Neural progenitor cell (in vitro differentiated cells): Measurements from ENCODE around the gene SEMG2. TPM values are rescaled to one million over a fixed set of nuclear protein-coding genes. Genes with fewer than 3 reads are reported as not detected.

Experiments used
- DNase-seq: peaks from one replicate; pipeline ENCODE4 v3.0.0-alpha.2; 2016; ENCODE audit warnings: low spot score
- H2AFZ ChIP-seq: fragments of 200-600 bp; sonication (generic); replicated peaks from 2 replicates; pipeline ENCODE4 v1.6.1; 2016; ENCODE audit warnings: antibody characterized with exemption
- H3F3A ChIP-seq: fragments of 200-600 bp; sonication (generic); 2 replicates; pipeline ENCODE4 v1.6.1; 2016; ENCODE audit warnings: antibody characterized with exemption, low read depth
- H3K27ac ChIP-seq: fragments of 200-600 bp; sonication (generic); 2 replicates; pipeline ENCODE4 v1.5.1; 2016; ENCODE audit warnings: mild to moderate bottlenecking
- H3K27me3 ChIP-seq: fragments of 200-600 bp; sonication (generic); 2 replicates; pipeline ENCODE4 v1.6.1; 2016; ENCODE audit warnings: mild to moderate bottlenecking, moderate library complexity
- H3K36me3 ChIP-seq: fragments of 200-600 bp; sonication (generic); 2 replicates; pipeline ENCODE4 v1.5.1; 2016
- H3K4me1 ChIP-seq: fragments of 200-600 bp; sonication (generic); 2 replicates; pipeline ENCODE4 v1.6.1; 2016; ENCODE audit warnings: mixed run types
- H3K4me2 ChIP-seq: fragments of 200-600 bp; sonication (generic); 2 replicates; pipeline ENCODE4 v1.6.1; 2016
- H3K4me3 ChIP-seq: fragments of 200-600 bp; sonication (generic); 2 replicates; pipeline ENCODE4 v1.5.1; 2016
- H3K79me2 ChIP-seq: fragments of 200-600 bp; sonication (generic); 2 replicates; pipeline ENCODE4 v1.6.1; 2016; ENCODE audit warnings: low read depth
- H3K9ac ChIP-seq: fragments of 200-600 bp; sonication (generic); 2 replicates; pipeline ENCODE4 v1.6.1; 2016
- H3K9me3 ChIP-seq: fragments of 200-600 bp; sonication (generic); 2 replicates; pipeline ENCODE4 v1.5.1; 2016; ENCODE audit warnings: low read depth
- H4K20me1 ChIP-seq: fragments of 200-600 bp; sonication (generic); 2 replicates; pipeline ENCODE4 v1.6.1; 2016; ENCODE audit warnings: low read depth
- H3K27ac Mint-ChIP-seq: 3 replicates; pipeline ENCODE4 v1.8.0; 2021; ENCODE audit warnings: mixed read lengths
- H3K27me3 Mint-ChIP-seq: 2 replicates; pipeline ENCODE4 v1.8.0; 2022; ENCODE audit warnings: low read depth, mild to moderate bottlenecking, inconsistent platforms, moderate library complexity, mixed read lengths; ENCODE audit not compliant: insufficient read depth
- H3K36me3 Mint-ChIP-seq: 3 replicates; pipeline ENCODE4 v1.8.0; 2021; ENCODE audit warnings: mixed read lengths
- H3K4me1 Mint-ChIP-seq: 3 replicates; pipeline ENCODE4 v1.8.0; 2021; ENCODE audit warnings: mixed read lengths
- H3K4me3 Mint-ChIP-seq: 3 replicates; pipeline ENCODE4 v1.8.0; 2021; ENCODE audit warnings: mild to moderate bottlenecking, moderate library complexity, mixed read lengths
- H3K9me3 Mint-ChIP-seq: 3 replicates; pipeline ENCODE4 v1.8.0; 2020; ENCODE audit warnings: mixed read lengths
- EZH2 ChIP-seq: fragments of 200-600 bp; sonication (generic); IDR thresholded peaks from 2 replicates; pipeline ENCODE4 v1.6.1; 2017; ENCODE audit warnings: antibody characterized with exemption, mild to moderate bottlenecking, moderate library complexity
- EZH2phosphoT487 ChIP-seq: fragments of 200-600 bp; sonication (generic); IDR thresholded peaks from 2 replicates; pipeline ENCODE4 v1.6.1; 2017; ENCODE audit warnings: antibody characterized with exemption
- total RNA-seq: library from RNA; depleted of rRNA; stranded (reverse); fragments of >200 nt; gene quantifications from 2 replicates; pipeline ENCODE4 v1.2.3, GENCODE V29; 2015; ENCODE audit warnings: low replicate concordance
- TF ChIP-seq, protein P1 (sequence below): fragments of 200-600 bp; sonication (generic); IDR thresholded peaks from 2 replicates; pipeline ENCODE4 v1.5.1; 2017; ENCODE audit warnings: antibody characterized with exemption, mild to moderate bottlenecking

SEMG2 gene
- total RNA-seq, 1 donor from 2014 or later = not detected

DNA sequence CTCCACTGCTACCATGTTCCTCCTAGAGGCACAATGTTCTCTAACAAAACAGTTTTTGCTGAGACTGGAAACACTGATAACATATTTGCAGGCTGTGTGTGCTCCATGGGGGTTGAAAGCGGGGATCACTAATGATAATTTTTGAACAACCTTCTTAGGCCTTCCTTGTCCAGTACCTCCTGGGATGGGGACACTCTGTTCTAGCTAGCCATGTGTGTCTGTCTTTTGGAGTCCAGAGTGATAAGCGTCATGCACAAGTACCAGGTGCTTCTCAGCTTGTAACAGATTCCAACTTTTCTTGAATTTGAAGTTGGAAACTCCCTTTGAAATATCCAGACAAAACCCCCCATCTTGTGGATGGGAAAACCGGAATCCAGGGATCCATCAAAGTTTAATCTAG lies 31.3 kb upstream of the SEMG2 start:
- H3K9ac ChIP-seq = no peak overlapping the region
- no peak overlapping the region for H3K4me3 ChIP-seq
- Mint-ChIP-seq H3K27ac (no peak overlapping the region), H3K9me3 (no peaks in the 10 kb centered on the region), H3K27me3 (no peaks in the 10 kb centered on the region), H3K4me3 (no peak overlapping the region), H3K4me1 (no peaks in the 10 kb centered on the region), H3K36me3 (no peaks in the 10 kb centered on the region)
- no peaks in the 10 kb centered on the region for H3F3A ChIP-seq
- no peak overlapping the region for H3K4me2 ChIP-seq
- no peak for DNase-seq
- H3K9me3 ChIP-seq = no peaks in the 10 kb centered on the region
- no peaks in the 10 kb centered on the region for H3K79me2 ChIP-seq
- H3K27me3 ChIP-seq = no peaks in the 10 kb centered on the region
- no peaks in the 10 kb centered on the region for H3K36me3 ChIP-seq
- H3K4me1 ChIP-seq = no peaks in the 10 kb centered on the region
- H4K20me1 ChIP-seq = no peaks in the 10 kb centered on the region
- TF ChIP-seq EZH2phosphoT487 = no peak
- TF ChIP-seq, protein P1, sequence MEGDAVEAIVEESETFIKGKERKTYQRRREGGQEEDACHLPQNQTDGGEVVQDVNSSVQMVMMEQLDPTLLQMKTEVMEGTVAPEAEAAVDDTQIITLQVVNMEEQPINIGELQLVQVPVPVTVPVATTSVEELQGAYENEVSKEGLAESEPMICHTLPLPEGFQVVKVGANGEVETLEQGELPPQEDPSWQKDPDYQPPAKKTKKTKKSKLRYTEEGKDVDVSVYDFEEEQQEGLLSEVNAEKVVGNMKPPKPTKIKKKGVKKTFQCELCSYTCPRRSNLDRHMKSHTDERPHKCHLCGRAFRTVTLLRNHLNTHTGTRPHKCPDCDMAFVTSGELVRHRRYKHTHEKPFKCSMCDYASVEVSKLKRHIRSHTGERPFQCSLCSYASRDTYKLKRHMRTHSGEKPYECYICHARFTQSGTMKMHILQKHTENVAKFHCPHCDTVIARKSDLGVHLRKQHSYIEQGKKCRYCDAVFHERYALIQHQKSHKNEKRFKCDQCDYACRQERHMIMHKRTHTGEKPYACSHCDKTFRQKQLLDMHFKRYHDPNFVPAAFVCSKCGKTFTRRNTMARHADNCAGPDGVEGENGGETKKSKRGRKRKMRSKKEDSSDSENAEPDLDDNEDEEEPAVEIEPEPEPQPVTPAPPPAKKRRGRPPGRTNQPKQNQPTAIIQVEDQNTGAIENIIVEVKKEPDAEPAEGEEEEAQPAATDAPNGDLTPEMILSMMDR = no peak
- no peak overlapping the region for H2AFZ ChIP-seq
- no peak overlapping the region for H3K27ac ChIP-seq

GRCh38 chr20:45191926-45192325 lies 29.2 kb upstream of the SEMG2 start:
- Mint-ChIP-seq H3K27ac (no peak overlapping the region), H3K9me3 (no peaks in the 10 kb centered on the region), H3K4me1 (no peaks in the 10 kb centered on the region), H3K27me3 (no peaks in the 10 kb centered on the region), H3K36me3 (no peaks in the 10 kb centered on the region), H3K4me3 (no peak overlapping the region)
- H3K4me1 ChIP-seq = no peaks in the 10 kb centered on the region
- no peaks in the 10 kb centered on the region for H3F3A ChIP-seq
- H3K27ac ChIP-seq = no peak overlapping the region
- H3K4me3 ChIP-seq = no peak overlapping the region
- TF ChIP-seq, protein P1 = no peak
- TF ChIP-seq EZH2phosphoT487 = no peak
- no peak for TF ChIP-seq EZH2
- no peak overlapping the region for H3K9ac ChIP-seq
- no peak overlapping the region for H3K4me2 ChIP-seq
- no peak overlapping the region for H2AFZ ChIP-seq
- H3K9me3 ChIP-seq = no peaks in the 10 kb centered on the region
- DNase-seq = no peak
- H4K20me1 ChIP-seq = no peaks in the 10 kb centered on the region
- no peaks in the 10 kb centered on the region for H3K79me2 ChIP-seq
- H3K27me3 ChIP-seq = no peaks in the 10 kb centered on the region
- no peaks in the 10 kb centered on the region for H3K36me3 ChIP-seq

- Histone ChIP-seq H3K36me3 (no peaks in the 10 kb centered on the region), H2AFZ (no peak overlapping the region), H3K27me3 (no peaks in the 10 kb centered on the region), H3K27ac (no peak overlapping the region), H3K4me2 (no peak overlapping the region), H3K79me2 (no peaks in the 10 kb centered on the region), H3K9ac (no peak overlapping the region), H4K20me1 (no peaks in the 10 kb centered on the region), H3K9me3 (no peaks in the 10 kb centered on the region), H3K4me3 (no peak overlapping the region), H3F3A (no peaks in the 10 kb centered on the region), H3K4me1 (peaks cover 5% of the 10 kb centered on the region)
- no peaks in the 10 kb centered on the region for H3K36me3 Mint-ChIP-seq
- no peak overlapping the region for H3K27ac Mint-ChIP-seq
- H3K4me3 Mint-ChIP-seq = no peak overlapping the region
- DNase-seq = no peak
- H3K27me3 Mint-ChIP-seq = no peaks in the 10 kb centered on the region
- no peaks in the 10 kb centered on the region for H3K9me3 Mint-ChIP-seq
- no peaks in the 10 kb centered on the region for H3K4me1 Mint-ChIP-seq
- TF ChIP-seq EZH2phosphoT487 = no peak
- no peak for TF ChIP-seq EZH2
- TF ChIP-seq, protein P1 = no peak
Measured at GRCh38 chr20:45193331-45193730, 27.8 kb upstream of the SEMG2 start.
